Heart left ventricle (tissue), 16 donors: ENCODE measurements around the gene HPS5. TPM values are rescaled to one million over a fixed set of nuclear protein-coding genes. Genes with fewer than 3 reads are reported as not detected.

Experiments used
- ATAC-seq, 4 donors: fragments of 200-7000 bp; cut with Tn5 transposase; one replicate each; pipeline ENCODE4 v1.9.1; 2020 to 2022; ENCODE audit warnings: moderate library complexity in 4 of 4, mild to moderate bottlenecking in 3 of 4, moderate number of reproducible peaks in 1 of 4
- DNase-seq, 5 donors: peaks; one replicate each; pipeline ENCODE4 v3.0.0-alpha.2; 2020
- H3K27ac ChIP-seq, 12 donors: fragments of 200-600 bp; sonication (generic) in 4 of 12; one replicate each; pipeline versions ENCODE4 v1.5.0 to v1.8.0; 2016 to 2022; ENCODE audit warnings: mild to moderate bottlenecking in 2 of 12
- H3K27me3 ChIP-seq, 9 donors: fragments of 200-600 bp; sonication (generic) in 2 of 9; one replicate each; pipeline versions ENCODE4 v1.5.1 to v1.8.0; 2016 to 2022; ENCODE audit warnings: mild to moderate bottlenecking in 3 of 9
- H3K36me3 ChIP-seq, 9 donors: fragments of 200-600 bp; sonication (generic) in 2 of 9; one replicate each; pipeline versions ENCODE4 v1.5.0 to v1.8.0; 2018 to 2022; ENCODE audit warnings: mild to moderate bottlenecking in 2 of 9
- H3K4me1 ChIP-seq, 12 donors: fragments of 200-600 bp; sonication (generic) in 4 of 12; one replicate each; pipeline versions ENCODE4 v1.5.0 to v1.8.0; 2016 to 2022; ENCODE audit warnings: mild to moderate bottlenecking in 3 of 12
- H3K4me3 ChIP-seq, 12 donors: fragments of 200-600 bp; sonication (generic) in 4 of 12; one replicate each; pipeline versions ENCODE4 v1.5.0 to v1.8.0; 2017 to 2022; ENCODE audit warnings: mild to moderate bottlenecking in 9 of 12, moderate library complexity in 4 of 12
- H3K9me3 ChIP-seq, 12 donors: fragments of 200-600 bp; sonication (generic) in 4 of 12; one replicate each; pipeline versions ENCODE4 v1.5.0 to v1.8.0; 2016 to 2022; ENCODE audit warnings: mild to moderate bottlenecking in 1 of 12
- POLR2A ChIP-seq, 2 donors: fragments of 450-650 bp; IDR thresholded peaks; one replicate each; pipeline ENCODE4 v1.6.1; 2017; ENCODE audit warnings: antibody characterized with exemption in 2 of 2, mild to moderate bottlenecking in 2 of 2, moderate library complexity in 2 of 2
- WGBS, 4 donors: extraction: QIAGEN DNeasy Blood & Tissue Kit in 2 of 4; methylation state at CpG; one replicate each; pipeline versions ENCODE4 v1.1.5 to v1.1.7; 2013 to 2018; 5-methylcytosine and 5-hydroxymethylcytosine counted together
- intact Hi-C, 10 donors: fragments of 100-400 bp; cut with DNase I; formaldehyde crosslinking; loops; one replicate each; pipeline versions ENCODE4 v1.11.1 to v1.14.2; 2022
- polyA plus RNA-seq, 2 donors: library from polyadenylated mRNA; stranded (reverse); fragments of 200-250 nt; gene quantifications; one replicate each; pipeline ENCODE4 v1.2.3, GENCODE V29; 2013
- total RNA-seq, 9 donors: library from RNA; depleted of rRNA in 2 of 9; stranded (reverse); fragments of >200 nt in 2 of 9; fragmentation: NEBNext Ultra II Directional in 3 of 9; extraction: Animal tissue kit (Norgen Biotek cat#: 25700) in 3 of 9; gene quantifications; one replicate each; pipeline versions ENCODE4 v1.1.0 to v1.2.4, GENCODE V29; 2016 to 2023
- TF ChIP-seq, protein P1 (sequence below), 12 donors: fragments of 200-600 bp; sonication (generic) in 4 of 12; IDR thresholded peaks; one replicate each; pipeline versions ENCODE4 v1.5.0 to v1.8.0; 2018 to 2022; ENCODE audit warnings: antibody characterized with exemption in 12 of 12, mild to moderate bottlenecking in 5 of 12
- donor health status: ischemic (EF 13 %, LVEDD 7.1; RV severe dilation, severe dysfunction).
- donor health status: healthy with polysubstance abuse.
- donor health status: DM: no; HTN: yes; CAD: no.
- donor health status: DM: no; HTN: no; CAD: no.
- donor health status: ischemic (EF 25% LVEDD 6.9; RV normal size, moderate dysfunction).
- donor health status: ischemic (EF 25% LVEDD 5.7; RV mildly dilated, moderate dysfunction).
- donor health status: healthy.
- donor health status: DM: yes; HTN: yes; CAD: no.
- donor health status: ischemic (EF 35%, LVEDD 5.7; RV mildly dilated, moderate dysfunction).
- donor health status: nonischemic (EF 11% LVEDD 7.7; RV severe dilation, severe dysfunction).
- donor health status: DM: yes; HTN: yes; CAD: no.
- donor health status: PGD.
- donor health status: ischemic (EF 29% LVEDD 5.4; RV normal size, mild dysfunction).
- donor health status: nonischemic (EF 23%, LVEDD 6.1; RV moderate dilation, normal function).

The HPS5 gene
- total and polyA plus RNA-seq, 11 donors: 6.1 to 19.3 (median 11.9) TPM

DNA sequence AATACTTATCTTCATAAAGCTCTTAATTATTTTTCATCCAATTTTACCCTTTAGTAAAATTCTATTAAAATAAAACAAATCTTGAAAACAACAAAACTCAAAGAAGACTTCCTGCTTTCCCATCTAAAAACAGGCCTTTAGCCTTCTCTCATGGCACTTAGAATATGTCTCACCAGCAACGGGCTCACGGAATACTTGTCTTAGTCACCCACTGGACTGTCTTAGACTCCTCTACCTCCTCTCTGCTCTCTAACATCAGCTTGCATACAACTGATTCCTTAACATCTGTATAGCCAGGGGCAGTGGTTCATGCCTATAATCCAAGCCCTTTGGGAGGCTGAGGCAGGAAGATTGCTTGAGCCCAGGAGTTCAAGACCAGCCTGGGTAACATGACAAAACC is 13.7 kb downstream of the HPS5 start:
- ATAC-seq (no peak), DNase-seq (no peak)
- H3K4me3 ChIP-seq: no peak overlapping the region
- no peak overlapping the region for H3K27ac ChIP-seq
- TF ChIP-seq, protein P1, sequence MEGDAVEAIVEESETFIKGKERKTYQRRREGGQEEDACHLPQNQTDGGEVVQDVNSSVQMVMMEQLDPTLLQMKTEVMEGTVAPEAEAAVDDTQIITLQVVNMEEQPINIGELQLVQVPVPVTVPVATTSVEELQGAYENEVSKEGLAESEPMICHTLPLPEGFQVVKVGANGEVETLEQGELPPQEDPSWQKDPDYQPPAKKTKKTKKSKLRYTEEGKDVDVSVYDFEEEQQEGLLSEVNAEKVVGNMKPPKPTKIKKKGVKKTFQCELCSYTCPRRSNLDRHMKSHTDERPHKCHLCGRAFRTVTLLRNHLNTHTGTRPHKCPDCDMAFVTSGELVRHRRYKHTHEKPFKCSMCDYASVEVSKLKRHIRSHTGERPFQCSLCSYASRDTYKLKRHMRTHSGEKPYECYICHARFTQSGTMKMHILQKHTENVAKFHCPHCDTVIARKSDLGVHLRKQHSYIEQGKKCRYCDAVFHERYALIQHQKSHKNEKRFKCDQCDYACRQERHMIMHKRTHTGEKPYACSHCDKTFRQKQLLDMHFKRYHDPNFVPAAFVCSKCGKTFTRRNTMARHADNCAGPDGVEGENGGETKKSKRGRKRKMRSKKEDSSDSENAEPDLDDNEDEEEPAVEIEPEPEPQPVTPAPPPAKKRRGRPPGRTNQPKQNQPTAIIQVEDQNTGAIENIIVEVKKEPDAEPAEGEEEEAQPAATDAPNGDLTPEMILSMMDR (IDR thresholded peaks at IDR 0.05): no peak
- TF ChIP-seq POLR2A (IDR thresholded peaks at IDR 0.05): no peak
- WGBS, 4 donors: 89 to 98% (median 95%) methylated on average over 2 of the region's 2 CpGs
- H3K4me1 ChIP-seq: peaks cover 0 to 15% (median 0%) of the 10 kb centered on the region in 12 donors
- H3K36me3 ChIP-seq: peaks cover 0 to 84% (median 78%) of the 10 kb centered on the region in 9 donors
- no peaks in the 10 kb centered on the region for H3K9me3 ChIP-seq
- intact Hi-C loops: no loop called here
- H3K27me3 ChIP-seq: no peaks in the 10 kb centered on the region

DNA sequence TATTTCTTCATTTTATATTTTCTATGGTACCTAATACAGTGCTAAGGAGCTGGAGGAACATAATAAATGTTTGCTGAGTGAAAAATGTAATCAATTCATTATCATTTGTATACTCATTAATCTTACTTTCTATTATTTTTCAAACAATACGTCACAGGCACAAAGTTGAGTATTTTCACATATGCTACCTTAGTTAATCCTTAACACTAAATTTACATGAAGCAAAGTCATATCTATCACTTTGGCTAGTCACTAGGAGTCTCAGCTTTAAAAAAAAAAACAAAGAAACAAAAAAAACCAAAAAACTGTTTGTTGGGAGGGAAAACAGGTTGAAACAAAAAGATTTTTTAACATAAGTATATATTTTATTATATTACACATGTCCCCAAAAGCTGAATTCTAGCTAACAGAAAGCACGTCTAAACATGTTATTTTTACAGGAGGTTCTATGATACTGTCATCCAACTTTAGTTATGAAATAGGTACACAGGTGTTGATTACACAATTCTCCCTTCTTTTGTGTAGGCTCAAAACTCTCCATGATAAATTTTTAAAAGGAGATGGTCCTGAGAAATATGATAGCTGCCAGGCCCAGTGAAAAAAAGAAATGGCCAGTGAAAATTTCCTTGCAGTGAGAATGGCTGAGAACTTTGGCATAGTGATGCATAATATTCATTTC is 14.3 kb downstream of the HPS5 start:
- intact Hi-C loops: no loop called here
- Histone ChIP-seq H3K9me3 (no peaks in the 10 kb centered on the region), H3K36me3 (peaks cover 0 to 89% (median 84%) of the 10 kb centered on the region in 9 donors), H3K27me3 (no peaks in the 10 kb centered on the region), H3K27ac (no peak overlapping the region), H3K4me3 (no peak overlapping the region), H3K4me1 (peaks cover 0 to 9% (median 0%) of the 10 kb centered on the region in 12 donors)
- 93 to 95% (median 94%) methylated on average over 2 of the region's 2 CpGs for WGBS, 4 donors
- TF ChIP-seq, protein P1 (IDR thresholded peaks at IDR 0.05): no peak
- TF ChIP-seq POLR2A (IDR thresholded peaks at IDR 0.05): no peak
- ATAC-seq: no peak
- no peak for DNase-seq

DNA sequence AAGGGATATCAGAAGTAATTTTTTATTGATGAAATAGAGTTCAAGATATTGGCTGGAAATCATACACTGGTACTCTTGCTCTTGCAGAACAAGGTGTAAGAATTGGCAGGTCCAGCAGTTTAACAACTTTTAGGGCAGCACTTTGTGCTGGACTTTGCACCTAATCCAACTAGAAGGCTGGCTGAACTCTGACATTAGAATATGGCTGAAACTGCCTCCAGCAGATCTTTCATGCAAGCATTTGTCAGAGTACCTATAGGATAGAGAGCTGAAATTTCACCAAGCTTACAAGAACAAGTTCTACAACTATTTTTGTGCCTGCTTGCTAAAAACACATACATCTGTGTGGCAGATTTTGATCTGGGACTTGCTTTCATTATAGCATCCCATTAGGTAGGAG is 17.2 kb downstream of the HPS5 start:
- Histone ChIP-seq H3K4me3 (no peak overlapping the region), H3K27me3 (no peaks in the 10 kb centered on the region), H3K9me3 (no peaks in the 10 kb centered on the region), H3K4me1 (peaks cover 0 to 6% (median 0%) of the 10 kb centered on the region in 12 donors), H3K36me3 (peaks cover 0 to 98% (median 95%) of the 10 kb centered on the region in 9 donors), H3K27ac (no peak overlapping the region)
- DNase-seq (no peak), ATAC-seq (no peak)
- intact Hi-C loops: no loop called here
- TF ChIP-seq, protein P1 (IDR thresholded peaks at IDR 0.05): no peak
- TF ChIP-seq POLR2A (IDR thresholded peaks at IDR 0.05): no peak

DNA sequence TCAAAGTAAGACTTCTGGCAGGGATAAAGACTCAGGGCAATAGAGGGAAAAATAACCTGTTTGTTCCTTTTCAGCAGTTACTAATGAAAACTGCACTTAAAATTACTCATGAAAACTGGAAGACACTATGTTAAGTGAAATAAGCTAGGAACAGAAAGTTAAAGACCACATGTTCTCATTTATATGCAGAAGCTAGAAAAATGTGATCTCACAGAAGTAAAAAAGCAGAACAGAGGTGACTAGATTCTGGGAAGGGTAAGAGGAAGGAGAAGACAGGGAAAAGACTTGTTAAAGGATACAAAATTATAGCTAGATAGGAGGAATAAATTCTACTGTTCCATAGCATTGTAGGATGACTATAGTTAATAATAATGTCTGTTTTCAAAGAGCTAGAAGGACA is 22.2 kb downstream of the HPS5 start:
- DNase-seq: no peak
- Histone ChIP-seq H3K36me3 (peaks cover 0 to 99% (median 95%) of the 10 kb centered on the region in 9 donors), H3K27me3 (no peaks in the 10 kb centered on the region), H3K4me3 (no peak overlapping the region), H3K4me1 (peaks cover 0 to 6% (median 0%) of the 10 kb centered on the region in 12 donors), H3K9me3 (no peaks in the 10 kb centered on the region), H3K27ac (peak overlapping the region in 1 of 12 donors; percentile 77)
- no peak for TF ChIP-seq POLR2A (IDR thresholded peaks at IDR 0.05)
- TF ChIP-seq, protein P1 (IDR thresholded peaks at IDR 0.05): no peak
- no peak for ATAC-seq
- intact Hi-C loops: no loop called here
